ENCODE results near the gene NENF. TPM values are rescaled to one million over a fixed set of nuclear protein-coding genes. Genes with fewer than 3 reads are reported as not detected.
A peak's percentile ranks its signal among the peaks of the same experiment; 100 is the strongest.

The NENF gene
- polyA plus RNA-seq, 1 experiment = 73.4 TPM

- peaks cover 4% of the 10 kb centered on the region for H3K27me3 ChIP-seq (ENCODE audit: control insufficient read depth, insufficient read depth, low read length)
- ChIA-PET POLR2A (interaction anchor here (1.0 kb wide), 1 partner anchor 15 kb away, joined by 3 read pairs; no protein-coding TSS in a partner anchor), CTCF (interaction anchor here (0.6 to 2.3 kb wide), 2 partner anchors 41 to 367 kb away, joined by 3 to 9 read pairs; no protein-coding TSS in a partner anchor)
- H3K9me3 ChIP-seq (ENCODE audit: control insufficient read depth, insufficient read depth, low read length) = no peaks in the 10 kb centered on the region; the same call in 1 of the 2 replicates
- peak overlapping the region; percentile 90 for H3K4me3 ChIP-seq (ENCODE audit: low read depth, low read length)
- no peak for DNase-seq (ENCODE audit: low read depth, low spot score)
- H3K27ac ChIP-seq (ENCODE audit: low read depth, low read length) = no peak overlapping the region
- no peak for TF ChIP-seq CTCF (IDR thresholded peaks at IDR 0.05; ENCODE audit: low read depth, low read length)
These were observed 17.4 kb upstream of the NENF start for GRCh38 chr1:212415107-212415841.

GRCh38 chr1:212421165-212421564 is 11.6 kb upstream of the NENF start:
- Histone ChIP-seq H3K9me3 (ENCODE audit: control insufficient read depth, insufficient read depth, low read length) (no peaks in the 10 kb centered on the region), H3K4me3 (ENCODE audit: low read depth, low read length) (no peak overlapping the region), H3K27ac (ENCODE audit: low read depth, low read length) (no peak overlapping the region), H3K27me3 (ENCODE audit: control insufficient read depth, insufficient read depth, low read length) (peaks cover 25% of the 10 kb centered on the region)
- CTCF ChIA-PET = interaction anchor here (1.0 kb wide), 1 partner anchor 350 kb away, joined by 3 read pairs; no protein-coding TSS in a partner anchor
- DNase-seq (ENCODE audit: low read depth, low spot score) = no peak
- POLR2A ChIA-PET = no interaction called here
- no peak for TF ChIP-seq CTCF (IDR thresholded peaks at IDR 0.05; ENCODE audit: low read depth, low read length)

GRCh38 chr1:212423879-212424278 is 8.8 kb upstream of the NENF start:
- no peak overlapping the region for H3K4me3 ChIP-seq (ENCODE audit: low read depth, low read length)
- POLR2A ChIA-PET = no interaction called here
- H3K9me3 ChIP-seq (ENCODE audit: control insufficient read depth, insufficient read depth, low read length) = no peaks in the 10 kb centered on the region
- no peak for TF ChIP-seq CTCF (IDR thresholded peaks at IDR 0.05; ENCODE audit: low read depth, low read length)
- H3K27me3 ChIP-seq (ENCODE audit: control insufficient read depth, insufficient read depth, low read length) = peaks cover 28% of the 10 kb centered on the region
- DNase-seq (ENCODE audit: low read depth, low spot score) = no peak
- CTCF ChIA-PET = interaction anchor here (1.2 kb wide), 2 partner anchors 32 to 360 kb away, joined by 3 to 6 read pairs; no protein-coding TSS in a partner anchor
- no peak overlapping the region for H3K27ac ChIP-seq (ENCODE audit: low read depth, low read length)

GRCh38 chr1:212428496-212428895 is 4.2 kb upstream of the NENF start:
- H3K27ac ChIP-seq (ENCODE audit: low read depth, low read length) = no peak overlapping the region
- H3K4me3 ChIP-seq (ENCODE audit: low read depth, low read length) = no peak overlapping the region
- POLR2A ChIA-PET = no interaction called here
- no peak for DNase-seq (ENCODE audit: low read depth, low spot score)
- H3K9me3 ChIP-seq (ENCODE audit: control insufficient read depth, insufficient read depth, low read length) = no peaks in the 10 kb centered on the region
- peaks cover 14% of the 10 kb centered on the region for H3K27me3 ChIP-seq (ENCODE audit: control insufficient read depth, insufficient read depth, low read length)
- CTCF ChIA-PET = interaction anchor here (1.0 to 1.6 kb wide), 5 partner anchors 14 to 730 kb away, joined by 3 to 7 read pairs (median 4); partner anchors contain the start of gene PACC1
- no peak for TF ChIP-seq CTCF (IDR thresholded peaks at IDR 0.05; ENCODE audit: low read depth, low read length)

- POLR2A ChIA-PET = interaction anchor here (0.8 to 1.2 kb wide), 4 partner anchors 15 to 395 kb away, joined by 3 to 5 read pairs (median 4); partner anchors contain the start of genes ATF3, DTL, INTS7 and PACC1
- Histone ChIP-seq H3K27me3 (ENCODE audit: control insufficient read depth, insufficient read depth, low read length) (peaks cover 3% of the 10 kb centered on the region), H3K4me3 (ENCODE audit: low read depth, low read length) (no peak overlapping the region), H3K9me3 (ENCODE audit: control insufficient read depth, insufficient read depth, low read length) (no peaks in the 10 kb centered on the region), H3K27ac (ENCODE audit: low read depth, low read length) (peak overlapping the region; percentile 61)
- CTCF ChIA-PET = interaction anchor here (0.7 to 2.3 kb wide), 5 partner anchors 10 to 368 kb away, joined by 3 to 17 read pairs (median 4); no protein-coding TSS in a partner anchor
- peak; percentile 61 for DNase-seq (ENCODE audit: low read depth, low spot score)
- no peak for TF ChIP-seq CTCF (IDR thresholded peaks at IDR 0.05; ENCODE audit: low read depth, low read length)
These were observed 2.3 kb upstream of the NENF start for GRCh38 chr1:212430416-212430815.

Measured in AG04450 (cell line).